GM12878 (cell line): ENCODE results near the gene FAM89B. TPM values are rescaled to one million over a fixed set of nuclear protein-coding genes. Genes with fewer than 3 reads are reported as not detected.

Source experiments
- ATAC-seq: fragments of 200-7000 bp; cut with Tn5 transposase; 3 replicates; pipeline ENCODE4 v1.9.1; 2020; ENCODE audit warnings: mild to moderate bottlenecking, moderate library complexity
- BruUV-seq: library from RNA; stranded (reverse); fragments of 400-500 nt; replicated peaks from 2 replicates; lab custom pipeline; 2021; lab: Mats Ljungman, UMichigan
- CTCF ChIA-PET: fragments of 300-600 bp; sonication (Branson Sonifier 250); formaldehyde crosslinking; extraction: SDS; loops from one replicate; lab custom pipeline; 2021; ENCODE audit warnings: inconsistent platforms; lab: Yijun Ruan, JAX
- POLR2A ChIA-PET: fragments of 350-600 bp; formaldehyde crosslinking; extraction: SDS; loops from one replicate; lab custom pipeline; 2021; ENCODE audit warnings: inconsistent platforms; lab: Charles Lee
- RAD21 ChIA-PET: fragments of 300-600 bp; sonication (Branson Sonifier 250); formaldehyde crosslinking; loops from one replicate; lab custom pipeline; 2023; ENCODE audit warnings: antibody characterized with exemption; ENCODE audit not compliant: unreplicated experiment; lab: Charles Lee
- SMC1A ChIA-PET: fragments of 300-600 bp; sonication (Branson Sonifier 250); formaldehyde crosslinking; loops from one replicate; lab custom pipeline; 2023; ENCODE audit not compliant: unreplicated experiment, uncharacterized antibody; lab: Charles Lee
- DNase-seq: peaks from one replicate; pipeline ENCODE4 v3.0.0-alpha.2; 2011; ENCODE audit warnings: low read depth, low spot score
- FAIRE-seq: peaks from 3 replicates; lab custom pipeline; 2011; peaks lifted over from hg19 to GRCh38; lab: Jason Lieb, UNC
- H2AFZ ChIP-seq: 2 replicates; pipeline ENCODE4 v1.6.0; 2011; ENCODE audit warnings: low read depth, low read length, control low read depth; ENCODE audit not compliant: control insufficient read depth
- H3K27ac ChIP-seq: 2 replicates; pipeline ENCODE4 v1.5.1; 2011; ENCODE audit warnings: control low read depth; ENCODE audit not compliant: control insufficient read depth, insufficient read depth
- H3K27me3 ChIP-seq, 2 experiments: replicated peaks in 1 of 2; 2 replicates each; pipeline versions ENCODE4 v1.6.0 to v1.6.1; 2011; ENCODE audit warnings: low read length in 1 of 2; ENCODE audit not compliant: control insufficient read depth in 2 of 2, insufficient read depth in 2 of 2
- H3K36me3 ChIP-seq, 2 experiments: 2 replicates each; pipeline ENCODE4 v1.5.1; 2011; ENCODE audit warnings: low read length in 1 of 2; ENCODE audit not compliant: control insufficient read depth in 2 of 2, insufficient read depth in 2 of 2
- H3K4me1 ChIP-seq: 2 replicates; pipeline ENCODE4 v1.6.1; 2011; ENCODE audit warnings: mild to moderate bottlenecking, low read length, moderate library complexity, mixed read lengths; ENCODE audit not compliant: control insufficient read depth, insufficient read depth
- H3K4me2 ChIP-seq: 2 replicates; pipeline ENCODE4 v1.6.0; 2011; ENCODE audit warnings: control low read depth; ENCODE audit not compliant: control insufficient read depth, insufficient read depth
- H3K4me3 ChIP-seq: fragments of 200-600 bp; sonication (generic); 2 replicates; pipeline ENCODE4 v1.5.1; 2016
- H3K79me2 ChIP-seq: 2 replicates; pipeline ENCODE4 v1.6.0; 2011; ENCODE audit warnings: low read length; ENCODE audit not compliant: control insufficient read depth, insufficient read depth
- H3K9ac ChIP-seq: 2 replicates; pipeline ENCODE4 v1.8.0; 2011; ENCODE audit warnings: low read length, control low read depth, mixed read lengths; ENCODE audit not compliant: control insufficient read depth, insufficient read depth
- H3K9me3 ChIP-seq: replicated peaks from 3 replicates; pipeline ENCODE4 v1.5.1; 2011; ENCODE audit warnings: mild to moderate bottlenecking, low read length; ENCODE audit not compliant: control insufficient read depth, insufficient read depth
- H4K20me1 ChIP-seq: 2 replicates; pipeline ENCODE4 v1.6.0; 2011; ENCODE audit not compliant: control insufficient read depth, insufficient read depth
- MEF2B ChIP-seq: fragments of 450-650 bp; IDR thresholded peaks from 2 replicates; pipeline ENCODE4 v1.6.1; 2018; ENCODE audit warnings: mild to moderate bottlenecking, moderate library complexity; ENCODE audit not compliant: partially characterized antibody, poor library complexity, severe bottlenecking
- NFYA ChIP-seq: IDR thresholded peaks from 2 replicates; pipeline ENCODE4 v1.6.1; 2011; ENCODE audit warnings: low read depth, mild to moderate bottlenecking, low read length, improper control_type of control experiment, borderline replicate concordance
- NR2F1 ChIP-seq: fragments of 450-650 bp; conservative IDR thresholded peaks from 2 replicates; pipeline ENCODE4 v1.6.1; 2017; ENCODE audit warnings: mild to moderate bottlenecking
- PAX8 ChIP-seq: fragments of 450-650 bp; IDR thresholded peaks from 2 replicates; pipeline ENCODE4 v1.6.1; 2017; ENCODE audit warnings: mild to moderate bottlenecking, moderate library complexity
- PKNOX1 ChIP-seq: fragments of 450-650 bp; IDR thresholded peaks from 2 replicates; pipeline ENCODE4 v1.6.1; 2016; ENCODE audit warnings: mild to moderate bottlenecking
- REST ChIP-seq: IDR thresholded peaks from 2 replicates; pipeline ENCODE4 v1.6.1; 2012; ENCODE audit warnings: mild to moderate bottlenecking, low read depth, low read length
- SRF ChIP-seq, 2 experiments: IDR thresholded peaks; 2 replicates each; pipeline ENCODE4 v1.6.1; 2011; ENCODE audit warnings: low read depth in 2 of 2, low read length in 2 of 2, mild to moderate bottlenecking in 1 of 2, moderate library complexity in 1 of 2
- TAF1 ChIP-seq: IDR thresholded peaks from 2 replicates; pipeline ENCODE4 v1.6.1; 2011; ENCODE audit warnings: mild to moderate bottlenecking, low read depth, low read length, borderline replicate concordance
- USF1 ChIP-seq: IDR thresholded peaks from 2 replicates; pipeline ENCODE4 v1.6.1; 2011; ENCODE audit warnings: borderline replicate concordance, low read depth, mild to moderate bottlenecking, moderate library complexity, mixed read lengths, low read length; ENCODE audit not compliant: insufficient read depth; ENCODE audit errors: extremely low read length
- WRNIP1 ChIP-seq: IDR thresholded peaks from 2 replicates; pipeline ENCODE4 v1.6.1; 2011; ENCODE audit warnings: low read depth, low read length, improper control_type of control experiment, borderline replicate concordance
- YBX1 ChIP-seq: fragments of 450-650 bp; IDR thresholded peaks from 2 replicates; pipeline ENCODE4 v1.6.1; 2016; ENCODE audit warnings: antibody characterized with exemption
- ZBTB11 ChIP-seq: fragments of 450-650 bp; formaldehyde crosslinking; IDR thresholded peaks from 2 replicates; pipeline ENCODE4 v1.5.0; 2022; ENCODE audit warnings: mild to moderate bottlenecking, missing genetic modification characterization
- WGBS: methylation state at CpG from one replicate; pipeline ENCODE4 v1.1.6; 2016; ENCODE audit warnings: low lambda C conversion rate; ENCODE audit not compliant: insufficient replicate concordance, insufficient coverage; ENCODE audit errors: missing lambda C conversion rate; 5-methylcytosine and 5-hydroxymethylcytosine counted together
- in situ Hi-C: fragments of 300-500 bp; cut with MboI; formaldehyde crosslinking; loops from 9 replicates; pipeline ENCODE4 v1.14.3; 2018; ENCODE audit warnings: mixed read lengths
- intact Hi-C: fragments of 100-400 bp; cut with micrococcal nuclease; formaldehyde crosslinking; loops from one replicate; pipeline ENCODE4 v1.14.2; 2022; ENCODE audit not compliant: unreplicated experiment
- polyA plus RNA-seq, 11 experiments: library from polyadenylated mRNA; depleted of rRNA in 4 of 11; unstranded in 6 of 11; stranded (reverse) in 5 of 11; fragments of >200 nt; fragmentation: Nextera tagmentation in 4 of 11; fragmentation: Illumina TruSeq in 1 of 11; extraction: Ambion mirVana in 4 of 11; extraction: Trizol in 1 of 11; gene quantifications; 1 replicate in 1 of 11; 2 replicates in 10 of 11; pipeline versions ENCODE4 v1.2.1 to v1.2.3, GENCODE V29; 2011 to 2016; ENCODE audit warnings: inconsistent platforms in 2 of 11, missing spikeins in 2 of 11, low read depth in 1 of 11
- total RNA-seq, 4 experiments: library from RNA; depleted of rRNA in 3 of 4; stranded (reverse); fragments of >200 nt in 3 of 4; fragmentation: Illumina TruSeq in 1 of 4; extraction: Trizol in 1 of 4; gene quantifications; 2 replicates each; pipeline versions ENCODE4 v1.2.1 to v1.2.3, GENCODE V29; 2013 to 2021

FAM89B gene
- total and polyA plus RNA-seq, 10 of the 15 experiments (the other 5 are each of a cell fraction or from before 2014, with no cell fraction given), result 0.34 to 36.7 (median 9.8) TPM

GRCh38 chr11:65574109-65574810 lies 1.9 kb downstream of the FAM89B start:
- FAIRE-seq (peak; percentile 77), ATAC-seq (peak; percentile 59), DNase-seq (peak; percentile 82)
- Histone ChIP-seq H2AFZ (peak overlapping the region; percentile 43), H3K27ac (peak overlapping the region; percentile 96), H4K20me1 (no peaks in the 10 kb centered on the region; the same call in 1 of the 2 replicates), H3K79me2 (peaks cover 76% of the 10 kb centered on the region), H3K4me3 (peak overlapping the region; percentile 97), H3K4me2 (peak overlapping the region; percentile 94), H3K36me3 (peaks cover 1 to 2% of the 10 kb centered on the region in 2 experiments; a peak in 3 of 4 replicates), H3K27me3 (no peaks in the 10 kb centered on the region), H3K9ac (peak overlapping the region; percentile 64), H3K9me3 (no peaks in the 10 kb centered on the region), H3K4me1 (peaks cover 35% of the 10 kb centered on the region)
- BruUV-seq, result no TSS peak
- in situ Hi-C loops (no loop called here), intact Hi-C loops (loop anchor here (1.0 to 5.0 kb wide), 4 partner anchors 14 to 157 kb away; partner anchors contain the start of gene PCNX3)
- CTCF ChIA-PET, result interaction anchor here (1.5 to 5.7 kb wide), 8 partner anchors 14 to 206 kb away, joined by 4 to 130 read pairs (median 31); partner anchors contain the start of gene PCNX3
- POLR2A ChIA-PET, result interaction anchor here (1.4 to 4.9 kb wide), 4 partner anchors 14 to 83 kb away, joined by 3 to 129 read pairs (median 38); no protein-coding TSS in a partner anchor
- SMC1A ChIA-PET, result interaction anchor here (0.6 to 4.2 kb wide), 4 partner anchors 14 to 158 kb away, joined by 3 to 93 read pairs (median 13); no protein-coding TSS in a partner anchor
- RAD21 ChIA-PET, result interaction anchor here (0.9 to 6.1 kb wide), 4 partner anchors 13 to 89 kb away, joined by 4 to 132 read pairs (median 34); partner anchors contain the start of gene RELA
- WGBS, result 2% methylated on average over 40 of the region's 67 CpGs
- TF ChIP-seq REST (no peak), NR2F1 (peak; percentile 89), NFYA (no peak), SRF (IDR thresholded peaks at IDR 0.05; ENCODE audit: low read depth in 2 of 2, low read length in 2 of 2) (no peak), USF1 (no peak), PAX8 (no peak), WRNIP1 (no peak), MEF2B (peak; percentile 56), YBX1 (no peak), TAF1 (0 out of 2 replicates have a peak, but pooled peaks have one; percentile 17), PKNOX1 (no peak), ZBTB11 (CRISPR knock-in tag) (no peak)
